Body of pancreas (tissue), 4 donors: ENCODE measurements around the gene SUCO. TPM values are rescaled to one million over a fixed set of nuclear protein-coding genes. Genes with fewer than 3 reads are reported as not detected.
A peak's percentile ranks its signal among the peaks of the same experiment; 100 is the strongest.
"Not testable (repeated sequence)": the region's sequence is repeated elsewhere in the genome, so short reads cannot be mapped to it uniquely, and the experiment has no call there.

ENCODE experiments used
- ATAC-seq: fragments of 150-250 bp; one replicate; pipeline ENCODE4 v1.9.1; 2016
- DNase-seq, 4 donors: peaks; one replicate each; pipeline ENCODE4 v3.0.0-alpha.2; 2019
- H3K27ac ChIP-seq, 4 donors: fragments of 200-600 bp; sonication (generic); 1 replicate in 3 of 4; 2 replicates in 1 of 4; pipeline versions ENCODE4 v1.5.1 to v1.6.1; 2016 to 2019; ENCODE audit warnings: mild to moderate bottlenecking in 1 of 4, mixed read lengths in 1 of 4, moderate library complexity in 1 of 4
- H3K27me3 ChIP-seq, 2 donors: fragments of 200-600 bp; sonication (generic); one replicate each; pipeline ENCODE4 v1.6.0; 2016; ENCODE audit warnings: mild to moderate bottlenecking in 1 of 2
- H3K36me3 ChIP-seq, 2 donors: fragments of 200-600 bp; sonication (generic); replicated peaks in 1 of 2; 2 replicates each; pipeline ENCODE4 v1.5.1; 2016; ENCODE audit warnings: low read depth in 2 of 2; ENCODE audit not compliant: insufficient read depth in 1 of 2
- H3K4me1 ChIP-seq: fragments of 200-600 bp; sonication (generic); one replicate; pipeline ENCODE4 v1.6.0; 2016
- H3K4me3 ChIP-seq, 2 donors: fragments of 200-600 bp; sonication (generic); 1 replicate in 1 of 2; 2 replicates in 1 of 2; pipeline ENCODE4 v1.5.1; 2016 to 2019
- H3K9me3 ChIP-seq, 3 donors: fragments of 200-600 bp; sonication (generic); 1 replicate in 2 of 3; 2 replicates in 1 of 3; pipeline ENCODE4 v1.5.1; 2016
- CTCF ChIP-seq, 7 experiments: fragments of 450-650 bp in 4 of 7; fragments of 200-600 bp in 3 of 7; sonication (generic) in 3 of 7; IDR thresholded peaks; one replicate each; pipeline ENCODE4 v1.5.1; 2016 to 2019; ENCODE audit warnings: antibody characterized with exemption in 7 of 7
- POLR2A ChIP-seq, 3 donors: fragments of 450-650 bp; IDR thresholded peaks; one replicate each; pipeline ENCODE4 v1.6.1; 2016; ENCODE audit warnings: antibody characterized with exemption in 3 of 3, mild to moderate bottlenecking in 2 of 3
- WGBS, 2 donors: methylation state at CpG; one replicate each; pipeline ENCODE4 v1.1.5; 2017; 5-methylcytosine and 5-hydroxymethylcytosine counted together
- intact Hi-C: fragments of 100-400 bp; cut with DNase I; formaldehyde crosslinking; loops from one replicate; pipeline ENCODE4 v1.15.1; 2023
- total RNA-seq, 2 donors: library from RNA; depleted of rRNA; stranded (reverse); fragments of >200 nt; gene quantifications; one replicate each; pipeline ENCODE4 v1.1.0, GENCODE V29; 2016

SUCO gene
- total RNA-seq, 2 donors from 2014 or later: 61.0 to 68.6 TPM

GRCh38 chr1:172588296-172589291 lies 55.6 kb downstream of the SUCO start:
- Histone ChIP-seq H3K9me3 (no peaks in the 10 kb centered on the region), H3K36me3 (peaks cover 0 to 7% of the 10 kb centered on the region in 2 donors), H3K27me3 (no peaks in the 10 kb centered on the region), H3K4me3 (no peak overlapping the region), H3K27ac (peak overlapping the region in 2 of 4 donors; percentile 17 to 42), H3K4me1 (peaks cover 9% of the 10 kb centered on the region)
- intact Hi-C loops: no loop called here
- no peak for TF ChIP-seq CTCF (IDR thresholded peaks at IDR 0.05)
- no peak for TF ChIP-seq POLR2A (IDR thresholded peaks at IDR 0.05)
- 81 to 82% methylated on average over 7 of the region's 7 CpGs for WGBS, 2 donors
- DNase-seq (peak in 1 of 4 donors; percentile 28), ATAC-seq (no peak)

- DNase-seq: no peak
- H3K9me3 ChIP-seq: no peaks in the 10 kb centered on the region
- 83 to 86% methylated on average over 3 of the region's 3 CpGs for WGBS, 2 donors
- peaks cover 0 to 7% of the 10 kb centered on the region in 2 donors for H3K36me3 ChIP-seq
- H3K27me3 ChIP-seq: no peaks in the 10 kb centered on the region
- H3K4me1 ChIP-seq: peaks cover 7% of the 10 kb centered on the region
- intact Hi-C loops: no loop called here
- ATAC-seq: no peak
- H3K27ac ChIP-seq: no peak overlapping the region
- TF ChIP-seq POLR2A (IDR thresholded peaks at IDR 0.05) (no peak), CTCF (IDR thresholded peaks at IDR 0.05) (no peak)
- H3K4me3 ChIP-seq: no peak overlapping the region
Observed at GRCh38 chr1:172589553-172589952, 56.6 kb downstream of the SUCO start.

- WGBS, 2 donors: no CpG with 5 or more reads among the region's 1 CpG
- H3K4me1 ChIP-seq, ATAC-seq, H3K4me3 ChIP-seq, DNase-seq, H3K9me3 ChIP-seq, H3K27me3 ChIP-seq, H3K27ac ChIP-seq, intact Hi-C loops: not testable (repeated sequence)
- H3K36me3 ChIP-seq: peaks cover 0 to 13% of the 10 kb centered on the region in 2 donors
Observed at GRCh38 chr1:172591429-172591828, 58.5 kb downstream of the SUCO start.

GRCh38 chr1:172595066-172595465 lies 62.1 kb downstream of the SUCO start:
- ATAC-seq, H3K9me3 ChIP-seq, intact Hi-C loops, H3K4me3 ChIP-seq, DNase-seq, H3K4me1 ChIP-seq, H3K27ac ChIP-seq, H3K27me3 ChIP-seq: not testable (repeated sequence)
- 85 to 86% methylated on average over 4 of the region's 4 CpGs for WGBS, 2 donors
- H3K36me3 ChIP-seq: peaks cover 0 to 19% of the 10 kb centered on the region in 2 donors

- H3K4me3 ChIP-seq, DNase-seq, H3K9me3 ChIP-seq, H3K27me3 ChIP-seq, H3K27ac ChIP-seq, ATAC-seq, intact Hi-C loops: not testable (repeated sequence)
- WGBS, 2 donors: 85 to 86% methylated on average over 10 of the region's 10 CpGs
- H3K36me3 ChIP-seq: peaks cover 0 to 18% of the 10 kb centered on the region in 2 donors
- H3K4me1 ChIP-seq: peaks cover 10% of the 10 kb centered on the region
Observed at GRCh38 chr1:172596782-172597181, 63.8 kb downstream of the SUCO start.

- no peak overlapping the region for H3K27ac ChIP-seq
- H3K4me3 ChIP-seq: no peak overlapping the region
- 82 to 86% methylated on average over 3 of the region's 3 CpGs for WGBS, 2 donors
- peaks cover 10% of the 10 kb centered on the region for H3K4me1 ChIP-seq
- DNase-seq (no peak), ATAC-seq (no peak)
- TF ChIP-seq CTCF (IDR thresholded peaks at IDR 0.05) (no peak), POLR2A (IDR thresholded peaks at IDR 0.05) (no peak)
- H3K9me3 ChIP-seq: no peaks in the 10 kb centered on the region
- no peaks in the 10 kb centered on the region for H3K27me3 ChIP-seq
- peaks cover 0 to 21% of the 10 kb centered on the region in 2 donors for H3K36me3 ChIP-seq
- intact Hi-C loops: no loop called here
Observed at GRCh38 chr1:172599912-172600311, 67.0 kb downstream of the SUCO start.
